Measurements from ENCODE around the gene POLR1F.
"Not testable (repeated sequence)": the region's sequence is repeated elsewhere in the genome, so short reads cannot be mapped to it uniquely, and the experiment has no call there.

POLR1F gene

DNA sequence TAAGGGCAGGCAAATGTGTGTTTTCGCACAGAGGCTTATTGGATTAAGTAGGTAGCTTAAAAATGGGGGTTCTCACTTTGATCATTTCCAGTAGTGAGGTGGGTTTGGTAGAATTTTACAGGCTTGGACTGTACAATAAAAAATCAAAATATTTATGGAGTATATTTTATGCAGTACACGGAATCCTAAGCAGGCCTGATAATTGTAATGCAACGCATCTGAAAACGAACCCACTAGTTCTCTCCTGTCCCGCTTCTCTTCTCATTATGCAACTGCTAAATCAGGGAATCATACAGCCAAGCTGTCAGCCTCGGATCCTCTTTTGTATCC, 377 bp upstream of the POLR1F start:
- Histone ChIP-seq H3K36me3 (ENCODE audit: control insufficient read depth, insufficient read depth, low read length) (peaks cover under 1% of the 10 kb centered on the region), H3K4me3 (ENCODE audit: extremely low read depth, insufficient read depth, low read length, poor library complexity, severe bottlenecking) (peak overlapping the region; percentile 84), H3K4me1 (ENCODE audit: control insufficient read depth, insufficient read depth, low read length, poor library complexity, severe bottlenecking) (peaks cover 15% of the 10 kb centered on the region), H3K9me3 (ENCODE audit: control insufficient read depth, low read length) (no peaks in the 10 kb centered on the region), H3K27ac (ENCODE audit: low read depth, low read length, severe bottlenecking) (no peak overlapping the region)
- WGBS, 2 experiments (ENCODE audit: insufficient coverage in 2 of 2), result 70 to 76% methylated on average over 4 to 6 of the region's 6 CpGs

DNA sequence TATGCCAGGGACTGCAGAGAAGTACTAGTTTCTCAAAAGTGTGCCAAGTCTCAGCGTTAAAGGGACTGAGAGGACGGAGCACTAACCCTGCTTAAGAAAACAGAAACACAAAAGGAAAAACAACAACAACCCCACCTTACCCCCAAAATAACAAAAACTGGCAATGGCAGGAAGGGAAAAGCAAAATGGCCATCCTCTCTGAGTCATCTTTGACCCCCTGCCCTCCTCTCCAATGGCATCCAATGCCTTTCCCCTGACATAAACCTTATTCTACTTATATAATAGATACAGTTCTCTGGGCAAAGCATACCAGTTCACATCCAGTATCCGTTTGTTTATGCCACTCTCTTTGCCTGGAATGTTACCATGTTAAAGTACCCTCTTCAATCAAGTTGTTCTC, 1.6 kb downstream of the POLR1F start:
- no peaks in the 10 kb centered on the region for H3K9me3 ChIP-seq (ENCODE audit: control insufficient read depth, low read length)
- H3K4me1 ChIP-seq (ENCODE audit: control insufficient read depth, insufficient read depth, low read length, poor library complexity, severe bottlenecking), result peaks cover 15% of the 10 kb centered on the region
- peak overlapping the region; percentile 84 for H3K4me3 ChIP-seq (ENCODE audit: extremely low read depth, insufficient read depth, low read length, poor library complexity, severe bottlenecking)
- peak overlapping the region; percentile 6 for H3K27ac ChIP-seq (ENCODE audit: low read depth, low read length, severe bottlenecking)
- H3K36me3 ChIP-seq (ENCODE audit: control insufficient read depth, insufficient read depth, low read length), result peaks cover 7% of the 10 kb centered on the region
- 78 to 90% methylated on average over 1 of the region's 3 CpGs for WGBS, 2 experiments (ENCODE audit: insufficient coverage in 2 of 2)

DNA sequence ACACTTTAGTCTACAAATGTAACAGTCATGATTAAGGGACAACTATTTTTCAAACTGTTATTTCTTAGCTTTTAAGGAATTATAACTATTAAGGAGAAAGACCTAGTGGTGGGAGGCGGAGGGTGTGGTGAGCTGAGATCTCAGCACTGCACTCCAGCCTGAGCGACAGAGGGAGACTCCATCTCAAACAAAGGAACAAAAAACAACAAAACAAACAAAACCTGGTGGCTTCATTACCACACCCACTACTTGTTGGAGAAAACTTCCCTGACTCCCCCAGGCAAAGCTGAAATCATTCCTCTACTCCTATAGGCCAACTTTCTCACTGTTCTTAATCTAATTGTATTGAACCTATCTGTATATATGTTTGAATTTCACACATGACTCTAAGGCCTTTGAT, 3.2 kb downstream of the POLR1F start:
- Histone ChIP-seq H3K36me3 (ENCODE audit: control insufficient read depth, insufficient read depth, low read length) (peaks cover 14% of the 10 kb centered on the region), H3K4me3 (ENCODE audit: extremely low read depth, insufficient read depth, low read length, poor library complexity, severe bottlenecking) (no peak overlapping the region), H3K4me1 (ENCODE audit: control insufficient read depth, insufficient read depth, low read length, poor library complexity, severe bottlenecking) (peaks cover 15% of the 10 kb centered on the region), H3K9me3 (ENCODE audit: control insufficient read depth, low read length) (no peaks in the 10 kb centered on the region), H3K27ac (ENCODE audit: low read depth, low read length, severe bottlenecking) (no peak overlapping the region)
- WGBS, 2 experiments (ENCODE audit: insufficient coverage in 2 of 2), result 33% methylated on average over 1 of the region's 2 CpGs; no CpG with 5 or more reads in 1 of the 2 experiments

DNA sequence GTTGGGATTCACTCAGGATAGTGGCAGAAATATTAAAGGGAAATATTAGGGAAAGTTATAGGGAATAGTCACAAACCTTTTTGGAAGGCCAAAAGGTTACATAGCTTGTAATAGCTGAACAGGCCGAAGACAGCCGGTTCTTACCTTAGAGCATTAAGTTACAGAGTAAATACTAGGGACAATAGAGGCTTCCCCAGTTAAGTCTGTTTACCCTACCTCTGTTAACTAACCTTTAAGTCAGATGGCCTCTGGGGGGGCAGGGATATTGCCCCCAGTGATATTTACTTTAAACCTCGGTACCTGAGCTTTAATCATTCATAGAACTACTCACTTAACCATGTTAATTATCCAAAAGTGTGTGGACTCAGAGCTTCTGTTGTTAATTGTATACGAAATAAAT, 7.4 kb downstream of the POLR1F start:
- H3K4me1 ChIP-seq (ENCODE audit: control insufficient read depth, insufficient read depth, low read length, poor library complexity, severe bottlenecking), result peaks cover 4% of the 10 kb centered on the region
- H3K36me3 ChIP-seq (ENCODE audit: control insufficient read depth, insufficient read depth, low read length), result peaks cover 23% of the 10 kb centered on the region
- H3K4me3 ChIP-seq (ENCODE audit: extremely low read depth, insufficient read depth, low read length, poor library complexity, severe bottlenecking), result no peak overlapping the region
- H3K27ac ChIP-seq (ENCODE audit: low read depth, low read length, severe bottlenecking), result no peak overlapping the region
- no peaks in the 10 kb centered on the region for H3K9me3 ChIP-seq (ENCODE audit: control insufficient read depth, low read length)
- WGBS, 2 experiments (ENCODE audit: insufficient coverage in 2 of 2), result 92 to 100% methylated on average over 2 to 3 of the region's 4 CpGs

DNA sequence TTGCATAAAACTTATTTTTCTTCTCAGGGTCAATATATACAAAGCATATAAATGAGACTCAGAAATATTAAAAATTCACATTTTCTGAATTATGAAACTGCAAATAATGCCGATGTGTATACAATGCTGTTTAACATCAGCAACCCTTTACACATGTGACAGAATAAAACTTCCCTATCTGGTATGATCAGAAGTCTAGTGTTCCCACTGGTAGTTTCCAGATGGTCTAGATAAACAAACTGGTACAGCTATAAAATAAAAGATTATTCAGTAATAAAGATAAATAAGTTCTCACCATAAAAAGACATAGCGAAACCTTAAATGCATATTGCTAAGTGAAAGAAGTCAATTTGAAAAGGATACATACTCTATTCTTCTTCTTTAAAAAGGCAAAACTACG, 7.9 kb downstream of the POLR1F start:
- H3K4me3 ChIP-seq (ENCODE audit: extremely low read depth, insufficient read depth, low read length, poor library complexity, severe bottlenecking), result no peak overlapping the region
- H3K4me1 ChIP-seq (ENCODE audit: control insufficient read depth, insufficient read depth, low read length, poor library complexity, severe bottlenecking), result peaks cover under 1% of the 10 kb centered on the region
- H3K27ac ChIP-seq (ENCODE audit: low read depth, low read length, severe bottlenecking), result no peak overlapping the region
- 100% methylated on average over 1 of the region's 3 CpGs for WGBS, 2 experiments (ENCODE audit: insufficient coverage in 2 of 2)
- peaks cover 23% of the 10 kb centered on the region for H3K36me3 ChIP-seq (ENCODE audit: control insufficient read depth, insufficient read depth, low read length)
- H3K9me3 ChIP-seq (ENCODE audit: control insufficient read depth, low read length), result no peaks in the 10 kb centered on the region

DNA sequence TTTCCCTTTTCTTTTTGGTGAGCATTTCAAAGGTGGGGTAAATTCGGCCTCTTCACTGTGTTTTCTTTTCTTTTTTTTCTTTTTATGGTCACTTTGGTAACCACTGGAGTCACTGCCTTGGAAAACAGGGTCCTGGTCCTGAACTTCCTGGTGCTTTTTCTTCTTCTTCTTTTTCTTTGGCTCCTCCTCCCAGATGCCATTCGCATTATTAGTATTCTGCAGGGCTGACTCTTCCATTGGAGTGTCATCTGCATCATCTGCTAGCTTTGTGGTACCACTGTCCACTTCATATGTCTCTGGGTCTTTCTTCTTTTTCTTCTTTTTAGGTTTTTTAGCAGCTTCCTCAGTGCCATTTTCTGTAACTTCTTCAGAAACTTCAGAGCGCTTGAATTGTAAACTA, 10.5 kb downstream of the POLR1F start:
- Histone ChIP-seq H3K9me3 (ENCODE audit: control insufficient read depth, low read length) (no peaks in the 10 kb centered on the region), H3K36me3 (ENCODE audit: control insufficient read depth, insufficient read depth, low read length) (peaks cover 16% of the 10 kb centered on the region), H3K27ac (ENCODE audit: low read depth, low read length, severe bottlenecking) (no peak overlapping the region), H3K4me3 (ENCODE audit: extremely low read depth, insufficient read depth, low read length, poor library complexity, severe bottlenecking) (no peak overlapping the region), H3K4me1 (ENCODE audit: control insufficient read depth, insufficient read depth, low read length, poor library complexity, severe bottlenecking) (no peaks in the 10 kb centered on the region)
- WGBS, 2 experiments (ENCODE audit: insufficient coverage in 2 of 2), result 71 to 92% methylated on average over 1 to 2 of the region's 3 CpGs

DNA sequence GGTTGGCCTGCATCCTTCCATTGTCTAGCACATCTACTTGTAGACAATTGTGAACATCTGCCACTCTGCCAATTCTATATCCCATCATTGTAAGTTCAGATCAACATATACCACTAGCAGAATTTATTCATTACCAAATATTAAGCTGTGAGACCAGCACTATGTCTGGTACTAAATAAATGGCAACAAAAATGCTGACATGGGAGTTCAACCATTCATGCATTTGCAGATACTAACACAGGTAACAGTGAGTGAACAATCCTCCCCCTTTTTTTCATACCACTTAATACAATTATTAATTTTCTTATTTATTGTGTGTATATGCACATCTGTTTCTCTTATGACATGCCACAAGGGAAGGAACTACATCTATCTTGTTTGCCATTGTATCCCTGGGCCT, 11.9 kb downstream of the POLR1F start:
- peaks cover 13% of the 10 kb centered on the region for H3K36me3 ChIP-seq (ENCODE audit: control insufficient read depth, insufficient read depth, low read length)
- H3K4me3 ChIP-seq (ENCODE audit: extremely low read depth, insufficient read depth, low read length, poor library complexity, severe bottlenecking), result no peak overlapping the region
- H3K9me3 ChIP-seq (ENCODE audit: control insufficient read depth, low read length), result no peaks in the 10 kb centered on the region
- no peak overlapping the region for H3K27ac ChIP-seq (ENCODE audit: low read depth, low read length, severe bottlenecking)
- H3K4me1 ChIP-seq (ENCODE audit: control insufficient read depth, insufficient read depth, low read length, poor library complexity, severe bottlenecking), result no peaks in the 10 kb centered on the region

DNA sequence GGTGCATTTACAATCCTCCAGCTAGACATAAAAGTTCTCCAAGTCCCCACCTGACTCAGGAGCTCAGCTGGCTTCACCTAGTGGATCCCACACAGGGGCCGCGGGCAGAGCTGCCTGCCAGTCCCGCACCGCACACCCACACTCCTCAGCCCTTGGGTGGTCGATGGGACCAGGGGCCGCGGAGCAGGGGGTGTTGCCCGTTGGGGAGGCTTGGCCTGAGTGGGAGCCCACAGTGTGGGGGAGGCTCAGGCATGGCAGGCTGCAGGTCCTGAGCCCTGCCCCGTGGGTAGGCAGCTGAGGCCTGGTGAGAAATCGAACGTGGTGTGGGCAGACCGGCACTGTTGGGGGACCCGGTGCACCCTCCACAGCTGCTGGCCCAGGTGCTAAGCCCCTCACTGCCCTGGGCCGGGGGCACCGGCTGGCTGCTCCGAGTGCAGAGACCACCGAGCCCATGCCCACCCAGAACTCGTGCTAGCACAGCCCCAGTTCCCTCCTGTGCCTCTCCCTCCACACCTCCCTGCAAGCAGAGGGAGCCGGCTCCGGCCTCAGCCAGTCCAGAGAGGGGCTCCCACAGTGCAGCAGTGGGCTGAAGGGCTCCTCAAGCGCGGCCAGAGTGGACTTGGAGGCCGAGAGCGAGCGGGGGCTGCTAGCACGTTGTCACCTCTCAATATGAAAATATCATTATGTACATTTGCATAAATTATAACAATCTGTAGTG, 16.6 kb downstream of the POLR1F start:
- H3K27ac ChIP-seq (ENCODE audit: low read depth, low read length, severe bottlenecking), result no peak overlapping the region
- 93 to 96% methylated on average over 11 to 15 of the region's 26 CpGs for WGBS, 2 experiments (ENCODE audit: insufficient coverage in 2 of 2)
- H3K4me1 ChIP-seq (ENCODE audit: control insufficient read depth, insufficient read depth, low read length, poor library complexity, severe bottlenecking), result no peaks in the 10 kb centered on the region
- H3K4me3 ChIP-seq (ENCODE audit: extremely low read depth, insufficient read depth, low read length, poor library complexity, severe bottlenecking), result no peak overlapping the region
- no peaks in the 10 kb centered on the region for H3K9me3 ChIP-seq (ENCODE audit: control insufficient read depth, low read length)
- H3K36me3 ChIP-seq (ENCODE audit: control insufficient read depth, insufficient read depth, low read length), result peaks cover 2% of the 10 kb centered on the region

DNA sequence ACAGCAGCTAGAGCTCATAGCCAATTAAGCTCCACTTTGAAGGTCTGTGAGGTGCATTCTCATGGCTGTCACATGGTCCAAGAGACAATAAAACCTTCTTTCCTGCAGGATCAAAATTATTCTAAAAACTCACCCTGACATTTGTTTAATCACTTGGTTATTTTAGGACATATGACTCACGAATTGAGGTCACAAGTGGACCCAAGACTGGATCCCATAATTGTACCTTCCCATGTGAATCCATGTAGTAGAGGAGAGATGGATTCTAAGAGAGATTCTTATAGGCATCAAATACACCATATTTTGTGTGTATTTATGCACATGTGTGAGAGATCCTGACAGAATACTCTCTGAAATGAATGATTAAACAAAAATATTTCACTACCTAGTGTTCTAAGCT, 18.1 kb downstream of the POLR1F start:
- H3K9me3 ChIP-seq (ENCODE audit: control insufficient read depth, low read length), result no peaks in the 10 kb centered on the region
- no peaks in the 10 kb centered on the region for H3K4me1 ChIP-seq (ENCODE audit: control insufficient read depth, insufficient read depth, low read length, poor library complexity, severe bottlenecking)
- H3K27ac ChIP-seq (ENCODE audit: low read depth, low read length, severe bottlenecking), result no peak overlapping the region
- H3K4me3 ChIP-seq (ENCODE audit: extremely low read depth, insufficient read depth, low read length, poor library complexity, severe bottlenecking), result no peak overlapping the region
- no CpG with 5 or more reads among the region's 1 CpG for WGBS, 2 experiments (ENCODE audit: insufficient coverage in 2 of 2)
- no peaks in the 10 kb centered on the region for H3K36me3 ChIP-seq (ENCODE audit: control insufficient read depth, insufficient read depth, low read length)

DNA sequence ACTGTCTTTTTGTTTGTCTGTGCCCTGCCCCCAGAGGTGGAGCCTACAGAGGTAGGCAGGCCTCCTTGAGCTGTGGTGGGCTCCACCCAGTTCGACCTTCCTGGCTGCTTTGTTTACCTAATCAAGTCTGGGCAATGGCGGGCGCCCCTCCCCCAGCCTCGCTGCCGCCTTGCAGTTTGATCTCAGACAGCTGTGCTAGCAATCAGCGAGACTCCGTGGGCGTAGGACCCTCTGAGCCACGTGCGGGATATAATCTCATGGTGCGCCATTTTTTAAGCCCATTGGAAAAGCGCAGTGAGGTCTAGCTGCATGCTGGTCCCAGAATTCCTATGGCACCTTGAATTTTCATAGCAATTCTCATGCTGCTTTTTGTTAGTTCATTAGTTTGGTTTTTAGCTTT, 19.7 kb downstream of the POLR1F start:
- H3K36me3 ChIP-seq (ENCODE audit: control insufficient read depth, insufficient read depth, low read length); H3K4me1 ChIP-seq (ENCODE audit: control insufficient read depth, insufficient read depth, low read length, poor library complexity, severe bottlenecking); H3K9me3 ChIP-seq (ENCODE audit: control insufficient read depth, low read length); H3K4me3 ChIP-seq (ENCODE audit: extremely low read depth, insufficient read depth, low read length, poor library complexity, severe bottlenecking); H3K27ac ChIP-seq (ENCODE audit: low read depth, low read length, severe bottlenecking): not testable (repeated sequence)
- 51 to 55% methylated on average over 12 of the region's 12 CpGs for WGBS, 2 experiments (ENCODE audit: insufficient coverage in 2 of 2)

DNA sequence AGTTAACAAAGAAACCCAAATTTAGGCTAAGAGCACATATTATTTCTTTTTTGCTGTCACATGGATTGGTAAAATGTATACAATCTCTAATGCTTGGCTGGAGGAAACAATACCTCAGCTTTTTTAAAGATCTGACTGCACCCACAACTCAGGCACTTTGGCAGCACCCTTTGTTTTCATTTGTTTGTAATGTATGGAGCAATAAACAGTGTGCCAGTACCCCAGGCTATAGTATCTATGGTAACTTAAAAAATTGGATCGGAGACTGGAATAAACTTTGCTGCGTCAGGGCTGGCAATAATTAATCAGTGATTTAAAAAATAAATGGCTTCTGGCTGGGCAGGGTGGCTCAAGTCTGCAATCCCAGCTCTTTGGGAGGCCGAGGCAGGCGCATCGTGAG, 27.2 kb downstream of the POLR1F start:
- Histone ChIP-seq H3K27ac (ENCODE audit: low read depth, low read length, severe bottlenecking) (no peak overlapping the region), H3K9me3 (ENCODE audit: control insufficient read depth, low read length) (no peaks in the 10 kb centered on the region), H3K4me3 (ENCODE audit: extremely low read depth, insufficient read depth, low read length, poor library complexity, severe bottlenecking) (no peak overlapping the region), H3K36me3 (ENCODE audit: control insufficient read depth, insufficient read depth, low read length) (no peaks in the 10 kb centered on the region), H3K4me1 (ENCODE audit: control insufficient read depth, insufficient read depth, low read length, poor library complexity, severe bottlenecking) (no peaks in the 10 kb centered on the region)
- WGBS, 2 experiments (ENCODE audit: insufficient coverage in 2 of 2), result 91 to 100% methylated on average over 2 to 5 of the region's 5 CpGs
